Esophagus squamous epithelium (tissue), 4 donors: ENCODE measurements around the gene HOATZ.

Experiments used
- POLR2A ChIP-seq, 4 donors: fragments of 450-650 bp; IDR thresholded peaks; one replicate each; pipeline ENCODE4 v1.6.1; 2017; ENCODE audit warnings: antibody characterized with exemption in 4 of 4, mild to moderate bottlenecking in 4 of 4, moderate library complexity in 3 of 4
- TF ChIP-seq, protein P1 (sequence below), 6 experiments: fragments of 450-650 bp in 4 of 6; fragments of 200-600 bp in 2 of 6; sonication (generic) in 2 of 6; IDR thresholded peaks; one replicate each; pipeline ENCODE4 v1.5.1; 2016 to 2019; ENCODE audit warnings: antibody characterized with exemption in 6 of 6, mild to moderate bottlenecking in 4 of 6, moderate library complexity in 4 of 6

DNA sequence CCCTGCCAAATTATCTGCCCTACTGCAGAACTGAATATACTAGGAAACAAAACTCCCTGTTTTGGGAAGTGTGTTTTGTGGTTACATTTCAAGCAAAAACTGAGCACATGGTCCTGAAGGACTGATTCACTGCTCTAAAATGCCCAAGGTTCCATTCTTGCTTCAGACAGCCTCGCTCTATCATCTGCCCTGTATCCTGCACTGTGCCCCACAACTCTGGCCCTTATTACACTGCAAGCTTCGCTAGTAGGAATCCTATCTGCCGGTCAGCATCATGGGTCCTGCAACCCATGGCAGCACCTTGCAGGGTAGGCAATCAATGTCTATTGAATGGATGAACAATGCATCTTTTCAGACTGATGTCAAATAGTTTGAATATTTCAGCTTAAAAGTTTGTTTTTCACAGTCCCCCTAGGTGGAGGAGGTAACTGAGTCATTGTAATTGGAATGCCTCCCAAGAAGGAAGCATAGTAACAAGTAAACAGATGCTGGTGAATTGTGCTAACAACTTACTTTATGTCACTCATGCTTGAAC lies 47.3 kb downstream of the HOATZ start:
- TF ChIP-seq, protein P1, sequence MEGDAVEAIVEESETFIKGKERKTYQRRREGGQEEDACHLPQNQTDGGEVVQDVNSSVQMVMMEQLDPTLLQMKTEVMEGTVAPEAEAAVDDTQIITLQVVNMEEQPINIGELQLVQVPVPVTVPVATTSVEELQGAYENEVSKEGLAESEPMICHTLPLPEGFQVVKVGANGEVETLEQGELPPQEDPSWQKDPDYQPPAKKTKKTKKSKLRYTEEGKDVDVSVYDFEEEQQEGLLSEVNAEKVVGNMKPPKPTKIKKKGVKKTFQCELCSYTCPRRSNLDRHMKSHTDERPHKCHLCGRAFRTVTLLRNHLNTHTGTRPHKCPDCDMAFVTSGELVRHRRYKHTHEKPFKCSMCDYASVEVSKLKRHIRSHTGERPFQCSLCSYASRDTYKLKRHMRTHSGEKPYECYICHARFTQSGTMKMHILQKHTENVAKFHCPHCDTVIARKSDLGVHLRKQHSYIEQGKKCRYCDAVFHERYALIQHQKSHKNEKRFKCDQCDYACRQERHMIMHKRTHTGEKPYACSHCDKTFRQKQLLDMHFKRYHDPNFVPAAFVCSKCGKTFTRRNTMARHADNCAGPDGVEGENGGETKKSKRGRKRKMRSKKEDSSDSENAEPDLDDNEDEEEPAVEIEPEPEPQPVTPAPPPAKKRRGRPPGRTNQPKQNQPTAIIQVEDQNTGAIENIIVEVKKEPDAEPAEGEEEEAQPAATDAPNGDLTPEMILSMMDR (IDR thresholded peaks at IDR 0.05): no peak
- no peak for TF ChIP-seq POLR2A (IDR thresholded peaks at IDR 0.05)
